Esophagus squamous epithelium (tissue), 4 donors: Measurements from ENCODE around the gene GMDS.

ENCODE experiments used
- POLR2A ChIP-seq, 4 donors: fragments of 450-650 bp; IDR thresholded peaks; one replicate each; pipeline ENCODE4 v1.6.1; 2017; ENCODE audit warnings: antibody characterized with exemption in 4 of 4, mild to moderate bottlenecking in 4 of 4, moderate library complexity in 3 of 4
- TF ChIP-seq, protein P1 (sequence below), 6 experiments: fragments of 450-650 bp in 4 of 6; fragments of 200-600 bp in 2 of 6; sonication (generic) in 2 of 6; IDR thresholded peaks; one replicate each; pipeline ENCODE4 v1.5.1; 2016 to 2019; ENCODE audit warnings: antibody characterized with exemption in 6 of 6, mild to moderate bottlenecking in 4 of 6, moderate library complexity in 4 of 6

DNA sequence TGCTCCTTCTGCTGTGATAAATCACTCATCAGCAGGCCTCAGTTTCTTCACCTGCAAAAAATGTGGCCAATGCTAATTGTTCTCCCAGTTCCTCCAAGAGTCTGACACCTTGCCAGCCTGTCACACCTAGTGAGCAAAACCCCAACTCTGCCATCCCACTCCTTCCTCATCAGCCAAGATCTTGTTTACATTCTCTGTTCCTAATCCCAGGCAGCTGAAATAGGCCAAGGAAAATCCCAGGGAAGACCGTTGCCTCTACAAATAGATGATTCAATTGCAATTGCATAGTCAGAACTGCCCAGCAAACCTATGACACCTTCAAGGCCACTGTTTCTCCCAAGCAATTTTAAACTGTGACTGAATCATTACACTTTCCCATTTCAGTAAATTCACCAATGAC lies 78.7 kb downstream of the GMDS start:
- TF ChIP-seq, protein P1, sequence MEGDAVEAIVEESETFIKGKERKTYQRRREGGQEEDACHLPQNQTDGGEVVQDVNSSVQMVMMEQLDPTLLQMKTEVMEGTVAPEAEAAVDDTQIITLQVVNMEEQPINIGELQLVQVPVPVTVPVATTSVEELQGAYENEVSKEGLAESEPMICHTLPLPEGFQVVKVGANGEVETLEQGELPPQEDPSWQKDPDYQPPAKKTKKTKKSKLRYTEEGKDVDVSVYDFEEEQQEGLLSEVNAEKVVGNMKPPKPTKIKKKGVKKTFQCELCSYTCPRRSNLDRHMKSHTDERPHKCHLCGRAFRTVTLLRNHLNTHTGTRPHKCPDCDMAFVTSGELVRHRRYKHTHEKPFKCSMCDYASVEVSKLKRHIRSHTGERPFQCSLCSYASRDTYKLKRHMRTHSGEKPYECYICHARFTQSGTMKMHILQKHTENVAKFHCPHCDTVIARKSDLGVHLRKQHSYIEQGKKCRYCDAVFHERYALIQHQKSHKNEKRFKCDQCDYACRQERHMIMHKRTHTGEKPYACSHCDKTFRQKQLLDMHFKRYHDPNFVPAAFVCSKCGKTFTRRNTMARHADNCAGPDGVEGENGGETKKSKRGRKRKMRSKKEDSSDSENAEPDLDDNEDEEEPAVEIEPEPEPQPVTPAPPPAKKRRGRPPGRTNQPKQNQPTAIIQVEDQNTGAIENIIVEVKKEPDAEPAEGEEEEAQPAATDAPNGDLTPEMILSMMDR (IDR thresholded peaks at IDR 0.05), result no peak
- TF ChIP-seq POLR2A (IDR thresholded peaks at IDR 0.05), result no peak
